Left lobe of liver (tissue), 2 donors: ENCODE measurements around the gene RNPEPL1. TPM values are rescaled to one million over a fixed set of nuclear protein-coding genes. Genes with fewer than 3 reads are reported as not detected.
A peak's percentile ranks its signal among the peaks of the same experiment; 100 is the strongest.
"Not testable (repeated sequence)": the region's sequence is repeated elsewhere in the genome, so short reads cannot be mapped to it uniquely, and the experiment has no call there.

Source experiments
- ATAC-seq: fragments of 200-7000 bp; cut with Tn5 transposase; one replicate; pipeline ENCODE4 v1.9.1; 2020; ENCODE audit warnings: mild to moderate bottlenecking, moderate library complexity
- DNase-seq: peaks from one replicate; pipeline ENCODE4 v3.0.0-alpha.2; 2020; ENCODE audit warnings: low spot score
- total RNA-seq: library from RNA; stranded (reverse); gene quantifications from one replicate; pipeline ENCODE4 v1.2.1, GENCODE V29; 2021
- donor health status: DM: no; HTN: no; CAD: no; lungs with moderate emphysema.
- donor health status: DM: no; HTN: yes; CAD: no.

RNPEPL1 gene
- total RNA-seq, 1 donor from 2014 or later: 40.6 TPM

DNA sequence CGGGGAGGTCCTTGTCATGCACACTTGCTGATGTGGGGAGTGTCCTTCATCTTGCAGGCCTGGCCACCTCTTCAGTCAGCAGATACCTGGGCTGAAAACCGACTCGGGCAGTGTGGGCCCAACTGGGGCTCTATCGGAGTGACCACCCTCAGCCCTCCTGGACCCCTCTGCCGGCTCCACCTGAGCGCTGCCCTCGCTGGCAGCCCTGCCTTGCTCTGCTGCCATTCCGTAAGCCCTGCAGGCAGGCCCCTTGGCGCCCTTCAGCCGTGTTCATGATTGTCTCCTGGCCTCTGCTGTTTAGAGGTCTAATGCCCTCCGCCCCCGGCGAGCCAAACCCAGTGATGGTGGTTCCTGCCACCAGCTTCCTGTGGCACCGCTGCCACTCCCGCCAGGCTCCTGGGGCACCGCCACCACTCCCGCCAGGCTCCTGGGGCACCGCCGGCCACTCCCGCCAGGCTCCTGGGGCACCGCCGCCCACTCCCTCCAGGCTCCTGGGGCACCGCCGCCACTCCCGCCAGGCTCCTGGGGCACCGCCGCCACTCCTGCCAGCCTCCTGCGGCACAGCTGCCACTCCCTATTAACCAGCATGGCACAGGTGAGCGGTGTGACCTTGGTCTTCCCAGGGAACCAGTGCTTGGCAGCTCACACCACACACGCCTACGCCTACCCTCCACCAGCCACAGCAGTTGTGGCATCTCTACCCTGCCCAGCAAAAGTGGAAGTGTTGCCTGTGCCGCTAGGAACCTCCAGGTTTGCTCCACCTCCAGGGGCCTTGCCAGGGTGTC is 34.2 kb downstream of the RNPEPL1 start:
- no peak for ATAC-seq
- peak; percentile 41 for DNase-seq

DNA sequence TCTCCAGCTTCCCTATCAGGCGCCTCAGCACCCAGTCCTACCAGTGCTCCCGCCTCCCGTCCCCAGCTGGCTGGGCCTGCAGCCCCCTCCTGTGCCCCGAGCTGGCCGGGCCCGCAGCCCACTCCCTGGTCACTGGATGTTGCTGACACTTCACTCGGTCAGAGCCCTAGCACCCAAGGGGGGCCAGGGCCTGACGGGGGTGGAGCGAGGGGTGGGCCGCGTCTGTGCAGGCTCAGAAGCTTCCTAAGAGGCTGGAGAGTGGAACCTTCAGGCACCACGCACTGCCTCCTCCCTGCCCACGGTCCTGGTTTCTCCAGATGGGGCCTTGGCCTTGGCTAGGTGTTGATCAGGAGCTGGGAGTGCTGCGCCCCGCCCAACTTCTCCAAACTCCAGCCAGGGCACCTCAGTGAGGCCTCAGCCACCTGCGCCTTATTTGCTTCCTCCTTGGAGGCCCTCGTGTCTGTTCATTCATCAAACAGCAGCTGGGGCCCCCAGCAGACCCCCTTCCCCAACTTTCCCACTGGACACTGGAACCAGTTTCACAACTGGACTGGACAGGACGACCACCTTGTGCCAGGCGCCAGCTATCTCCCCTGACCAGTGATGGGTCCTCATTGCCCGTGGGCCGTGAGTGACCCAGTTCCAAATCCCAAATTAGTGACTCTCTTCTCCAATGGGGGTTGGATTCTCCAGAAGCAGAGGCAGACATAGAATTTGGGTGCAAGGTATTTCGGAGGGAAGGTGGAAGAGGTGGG is 35.0 kb downstream of the RNPEPL1 start:
- ATAC-seq: no peak
- peak; percentile 41 for DNase-seq

DNA sequence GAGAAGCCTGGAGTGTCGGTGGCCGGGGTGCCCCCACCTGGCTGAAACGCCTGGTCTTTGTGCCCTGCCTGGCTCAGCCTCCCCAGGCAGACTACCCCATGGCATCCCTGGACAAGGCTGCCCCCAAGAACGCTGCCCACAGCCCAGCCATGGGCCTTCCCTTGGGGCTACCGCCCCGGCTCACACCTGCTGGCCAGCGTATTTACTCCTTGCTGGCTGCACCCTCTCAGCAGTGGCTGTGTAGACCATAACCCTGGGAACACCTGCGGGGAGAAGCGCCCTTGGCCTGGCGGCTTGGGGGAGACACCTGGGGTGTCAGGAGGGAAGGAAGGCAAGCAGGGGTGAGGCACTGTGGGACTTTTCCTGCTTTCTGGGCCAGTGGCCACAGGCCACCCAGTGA is 35.6 kb downstream of the RNPEPL1 start:
- DNase-seq (peak; percentile 46), ATAC-seq (peak; percentile 3)

DNA sequence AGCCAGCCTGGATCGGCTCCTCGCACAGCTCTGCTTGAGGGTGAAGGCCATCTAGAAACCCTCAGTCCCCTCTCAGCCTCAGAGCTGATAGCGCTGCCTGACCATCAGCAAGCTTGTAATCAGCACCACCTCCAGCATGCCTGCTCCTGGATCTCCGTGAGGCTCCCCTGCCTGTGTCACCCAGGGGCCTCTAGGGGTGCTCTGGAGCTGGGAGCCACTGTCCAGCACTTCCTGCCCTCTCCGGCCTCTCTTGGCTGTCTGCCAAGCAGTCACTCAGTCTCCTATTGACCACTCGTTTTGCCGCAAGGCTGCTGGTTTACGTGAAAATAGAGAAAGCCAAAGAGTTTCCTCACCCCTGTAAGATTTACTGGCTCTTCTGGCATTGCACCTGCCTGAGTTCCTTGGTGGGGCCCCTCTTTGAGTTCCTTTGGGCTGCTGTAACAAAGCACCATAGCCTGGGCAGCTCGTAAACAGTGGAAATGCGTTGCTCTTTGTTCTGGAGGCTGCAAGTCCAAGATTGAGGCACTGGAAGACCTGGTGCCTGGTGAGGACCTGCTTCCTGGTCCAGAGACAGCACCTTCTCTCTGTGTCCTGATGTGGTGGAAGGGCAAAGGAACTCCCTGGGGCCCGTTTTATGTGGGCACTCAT is 36.1 kb downstream of the RNPEPL1 start:
- DNase-seq: peak; percentile 91
- ATAC-seq: peak; percentile 95

DNA sequence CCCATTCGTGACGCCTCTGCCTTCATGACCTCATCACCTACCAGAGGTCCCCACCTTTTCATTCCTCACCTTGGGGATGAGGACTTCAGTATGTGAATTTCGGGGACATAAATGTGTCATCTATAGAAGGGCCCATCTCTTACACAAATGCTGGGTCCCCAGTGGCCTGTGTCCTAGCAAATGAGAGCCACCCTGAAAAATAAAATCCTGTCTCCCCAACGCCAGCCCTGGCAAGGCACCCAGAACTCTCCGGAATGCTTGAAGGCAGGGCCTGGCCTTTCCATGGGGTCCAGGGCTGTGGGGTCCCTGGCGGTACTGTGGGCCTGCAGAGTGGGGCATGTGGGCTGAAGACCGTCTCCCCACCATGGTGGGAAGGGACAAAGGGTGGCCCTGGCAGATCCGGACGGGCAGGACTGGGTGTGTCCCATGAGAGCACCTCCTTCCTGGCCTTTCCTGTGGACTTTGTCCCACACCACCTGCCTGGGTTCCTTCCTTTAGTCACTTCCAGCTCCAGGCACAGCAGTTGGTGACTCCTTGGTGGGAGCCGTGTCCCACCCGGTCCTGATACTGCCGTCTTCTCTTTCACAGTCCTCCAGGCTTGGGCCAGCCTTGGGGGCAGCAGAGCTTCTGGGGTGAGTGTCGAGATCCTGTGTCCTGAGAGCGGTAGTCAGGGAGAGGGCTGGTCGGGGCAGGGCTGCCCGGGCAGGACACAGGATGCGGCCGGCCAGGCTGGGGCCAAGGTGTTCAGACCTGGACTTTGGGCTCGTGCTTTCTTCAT is 36.8 kb downstream of the RNPEPL1 start:
- ATAC-seq: no peak
- DNase-seq: no peak

DNA sequence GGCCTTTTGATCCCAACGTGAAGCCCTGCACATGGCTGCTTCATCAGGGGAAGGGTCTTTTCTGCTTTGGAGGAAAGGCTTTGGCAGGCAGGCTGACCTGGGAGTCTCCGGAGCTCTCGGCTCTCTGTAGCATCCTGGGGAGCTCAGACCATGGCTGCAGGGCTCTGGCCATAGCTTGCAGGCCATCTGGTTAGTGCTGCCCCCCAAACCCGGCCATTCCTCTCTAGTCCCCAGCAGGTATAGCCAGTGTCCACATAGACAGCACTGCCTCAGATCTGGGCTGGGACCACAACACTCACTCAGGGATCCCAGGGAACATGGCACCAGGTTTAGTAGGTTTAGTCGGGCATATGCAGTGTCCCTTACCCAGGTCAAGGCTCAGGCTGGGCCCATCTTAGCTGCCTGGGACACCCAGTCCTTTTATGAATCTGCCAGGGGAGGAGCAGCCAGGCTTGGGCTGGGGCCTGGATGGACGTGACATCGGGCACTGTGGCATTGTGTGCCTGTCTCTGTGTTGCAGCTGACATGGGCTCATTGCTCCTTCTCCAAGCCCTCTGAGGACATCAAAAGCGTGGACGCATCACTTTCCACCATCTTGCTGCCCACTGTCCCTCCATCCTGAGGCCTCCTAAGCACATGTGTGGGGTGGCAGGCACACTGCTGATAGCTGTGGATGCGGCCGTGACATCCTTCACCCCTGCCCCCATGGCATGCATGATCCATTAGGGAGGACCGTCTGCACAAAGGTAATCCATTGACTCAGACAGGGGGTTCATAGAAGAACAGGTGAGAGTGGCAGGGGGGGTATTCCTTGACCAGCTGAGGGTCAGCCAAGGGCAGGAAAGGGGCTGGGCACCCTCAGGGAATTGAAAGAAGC is 37.8 kb downstream of the RNPEPL1 start:
- ATAC-seq (no peak), DNase-seq (no peak)

DNA sequence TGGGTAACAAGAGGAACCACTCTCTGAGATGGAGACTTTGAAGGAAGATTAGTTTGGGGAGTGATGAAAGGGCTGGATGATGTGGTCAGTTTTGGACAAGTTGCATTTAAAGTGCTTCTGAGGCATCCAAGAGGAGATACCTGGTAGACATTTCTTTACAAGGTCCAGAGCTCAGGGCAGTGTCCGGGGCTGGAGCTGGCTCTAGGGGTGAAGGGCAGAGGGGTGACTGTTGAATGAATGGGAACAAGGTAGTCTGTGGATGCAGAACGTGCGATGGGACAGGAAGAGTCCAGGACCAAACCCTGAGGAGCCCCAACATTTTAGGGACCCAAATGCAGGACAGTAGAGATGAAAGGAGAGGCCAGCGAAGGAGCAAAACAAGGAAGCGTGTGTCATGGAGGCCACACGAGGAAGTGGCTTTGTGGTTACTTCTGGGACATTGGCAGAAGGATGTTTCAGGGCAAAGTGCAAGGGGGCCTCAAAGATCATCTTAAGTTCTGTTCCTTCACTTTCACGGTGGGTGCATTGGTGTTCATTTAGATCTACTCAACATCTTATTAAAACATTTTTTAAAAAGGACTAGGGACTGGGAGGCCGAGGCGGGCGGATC is 43.4 kb downstream of the RNPEPL1 start:
- DNase-seq: no peak
- ATAC-seq: no peak

DNA sequence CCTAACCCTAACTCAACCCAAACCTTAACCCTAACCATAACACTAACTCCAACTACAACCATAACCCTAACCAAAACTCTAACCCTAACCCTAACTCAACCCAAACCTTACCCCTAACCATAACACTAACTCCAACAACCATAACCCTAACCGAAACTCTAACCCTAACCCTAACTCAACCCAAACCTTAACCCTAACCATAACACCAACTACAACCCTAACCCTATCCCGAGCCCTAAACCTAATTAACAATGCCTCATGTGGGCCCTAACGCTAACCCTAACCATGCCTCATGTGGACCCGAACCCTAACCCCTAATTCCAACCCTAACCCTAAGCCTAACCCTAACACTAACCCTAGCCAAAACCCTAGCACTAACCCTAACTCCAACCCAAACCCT is 45.5 kb downstream of the RNPEPL1 start:
- no peak for DNase-seq
- no peak for ATAC-seq

DNA sequence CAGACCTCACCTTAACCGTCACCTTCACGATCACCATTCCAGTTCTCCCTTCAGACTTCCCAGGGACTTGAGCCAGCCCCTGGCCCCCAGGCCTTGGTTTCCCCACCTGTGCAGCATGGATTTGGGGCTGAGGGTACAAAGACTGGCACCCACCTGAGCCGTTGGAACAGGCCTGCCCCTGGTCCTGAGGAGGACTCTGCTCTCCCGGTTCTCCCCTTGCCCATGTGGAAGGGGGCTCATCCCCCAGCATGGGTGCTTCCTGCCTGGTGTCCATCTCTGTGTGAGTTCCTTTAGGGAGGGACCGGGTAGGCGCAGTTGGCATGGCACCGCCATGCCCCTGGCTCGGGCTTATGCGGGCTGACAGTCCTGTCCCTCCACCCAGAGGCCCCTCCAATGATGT is 46.1 kb downstream of the RNPEPL1 start:
- ATAC-seq: no peak
- no peak for DNase-seq

DNA sequence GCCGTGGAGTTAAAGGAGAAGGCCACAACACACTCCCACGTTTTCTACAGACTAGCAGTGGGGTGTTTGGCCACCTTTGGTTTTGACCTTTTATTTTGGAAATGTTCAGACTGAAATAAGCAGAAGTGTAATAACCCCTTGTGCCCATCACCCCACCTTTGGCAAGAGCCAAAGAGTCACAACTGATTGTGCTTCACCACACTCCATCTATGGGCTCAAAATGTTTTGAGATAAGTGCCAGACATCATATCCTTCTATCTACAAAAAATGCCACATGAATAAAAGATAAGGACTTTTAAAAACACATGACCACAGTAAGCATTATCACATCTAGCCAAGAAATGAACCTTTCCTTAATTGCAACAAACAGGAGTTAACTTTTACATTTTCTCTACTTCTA is 47.1 kb downstream of the RNPEPL1 start:
- no peak for ATAC-seq
- DNase-seq: no peak

DNA sequence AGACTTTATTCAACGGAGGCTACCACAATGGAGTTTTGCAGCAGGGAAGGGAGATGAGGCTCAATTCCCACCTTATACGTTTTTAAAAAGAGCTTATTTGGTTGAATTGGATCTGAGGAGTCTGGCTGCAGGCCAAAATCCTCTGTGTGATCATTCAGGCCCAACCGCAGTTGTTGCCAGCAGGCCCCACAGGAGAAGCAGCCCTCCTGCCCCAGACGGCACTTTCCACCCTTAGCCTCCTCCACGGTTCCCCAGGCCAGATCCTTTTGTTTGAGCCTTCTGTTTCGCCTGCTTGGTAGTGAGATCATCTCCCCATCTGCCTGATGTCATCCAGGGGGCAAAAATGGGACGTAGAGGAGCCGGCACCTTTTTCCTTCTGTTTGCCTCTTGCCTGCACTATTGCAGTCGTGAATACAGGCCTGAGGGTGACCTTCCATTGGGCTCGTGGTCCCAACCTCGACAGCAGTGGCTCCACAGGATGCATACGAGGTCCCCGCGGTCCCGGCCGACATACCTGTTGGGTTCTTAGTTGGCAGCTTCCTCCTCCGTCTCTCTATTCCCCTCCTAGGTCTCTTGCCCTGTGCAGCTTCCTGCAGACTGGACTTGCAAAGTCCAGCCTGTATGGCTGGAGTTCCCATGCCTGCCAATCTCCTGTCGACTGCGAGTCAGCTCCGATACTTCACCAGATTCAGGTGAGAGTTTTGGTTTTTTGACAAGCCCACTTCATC is 47.7 kb downstream of the RNPEPL1 start:
- DNase-seq: peak; percentile 33

DNA sequence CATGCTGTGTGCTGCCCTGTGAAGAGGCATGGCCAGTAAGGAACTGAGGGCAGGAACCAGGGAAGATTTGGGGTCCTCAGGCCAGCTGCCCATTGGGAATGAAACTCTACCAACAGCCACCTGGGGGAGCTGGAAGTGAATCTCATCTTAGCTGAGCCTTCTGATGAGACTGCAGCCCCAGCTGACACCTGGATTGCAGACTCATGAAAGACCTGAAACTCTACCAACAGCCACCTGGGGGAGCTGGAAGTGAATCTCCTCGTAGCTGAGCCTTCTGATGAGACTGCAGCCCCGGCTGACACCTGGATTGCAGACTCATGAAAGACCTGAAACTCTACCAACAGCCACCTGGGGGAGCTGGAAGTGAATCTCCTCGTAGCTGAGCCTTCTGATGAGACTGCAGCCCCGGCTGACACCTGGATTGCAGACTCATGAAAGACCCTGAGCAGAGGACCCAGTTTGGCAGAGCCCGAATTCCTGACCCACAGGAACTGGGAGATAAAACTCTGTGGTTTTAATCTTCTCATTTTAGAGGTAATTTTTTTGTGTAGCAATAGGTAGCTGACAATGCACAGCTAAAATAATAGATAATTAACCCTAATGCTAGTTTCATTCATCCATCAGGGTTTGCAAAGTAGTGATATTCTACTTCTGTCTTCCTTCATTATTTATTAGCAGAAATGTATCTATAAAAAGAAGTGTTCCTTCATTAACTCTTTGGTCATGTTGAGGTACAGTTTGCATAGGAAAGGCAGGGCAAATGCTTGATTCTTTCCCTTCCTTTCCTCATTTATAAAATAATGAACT is 48.8 kb downstream of the RNPEPL1 start:
- not testable (repeated sequence) for ATAC-seq

More for the DNA sequence above, 47.7 kb downstream of the RNPEPL1 start:
- no peak for ATAC-seq

DNA sequence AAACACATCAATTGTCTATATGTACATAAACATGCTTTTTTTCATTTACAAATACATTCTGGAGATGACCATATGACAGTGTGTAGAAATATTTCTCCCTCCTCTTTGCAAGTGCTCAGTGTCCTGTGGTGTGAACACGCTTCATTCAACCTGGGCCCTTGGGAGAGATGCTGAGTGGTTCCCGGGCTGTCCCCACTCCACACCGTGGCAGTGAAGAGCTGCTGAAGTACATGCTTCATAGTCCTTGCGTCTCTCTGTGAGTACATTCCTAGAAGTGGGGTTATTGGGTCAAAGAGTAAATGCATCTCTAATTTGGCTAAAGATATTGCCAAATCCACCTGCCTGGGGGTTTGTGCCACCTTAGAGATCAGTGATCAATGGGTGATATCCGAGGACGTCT is 50.5 kb downstream of the RNPEPL1 start:
- DNase-seq (peak; percentile 12), ATAC-seq (no peak)

More for the DNA sequence above, 48.8 kb downstream of the RNPEPL1 start:
- DNase-seq: peak; percentile 14

DNA sequence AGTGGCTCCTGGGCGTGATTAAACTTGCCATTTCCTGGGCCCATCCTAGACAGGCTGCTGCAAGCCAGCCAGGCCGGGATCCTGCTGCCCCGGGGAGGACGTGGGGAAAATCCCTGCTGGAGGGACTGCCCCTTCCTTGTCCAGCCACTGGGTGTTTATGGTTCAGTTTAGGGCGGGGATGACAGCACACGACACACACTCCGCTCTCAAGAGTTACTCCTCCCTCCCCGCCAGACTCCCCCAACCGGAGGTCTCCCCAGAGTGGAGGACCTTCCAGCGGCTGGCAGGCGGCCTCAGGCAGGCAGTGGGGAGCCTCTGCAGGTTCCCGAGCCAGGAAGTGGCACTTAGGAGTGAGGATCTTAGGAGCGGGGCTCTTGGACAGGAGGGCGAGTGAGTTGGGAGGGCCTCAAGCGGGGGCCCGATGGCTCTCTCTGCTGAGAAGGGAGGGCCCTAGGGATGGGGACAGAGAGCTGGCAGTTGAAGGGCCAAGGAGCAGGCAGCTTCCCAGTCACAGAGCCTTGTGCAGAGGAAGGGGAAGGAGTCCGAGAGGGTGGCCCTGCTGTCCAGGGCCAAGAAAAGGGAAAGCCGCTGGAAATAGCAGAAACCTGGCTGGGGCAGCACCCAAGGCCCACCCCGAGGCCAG is 51.3 kb downstream of the RNPEPL1 start:
- peak; percentile 41 for DNase-seq
- ATAC-seq: no peak

DNA sequence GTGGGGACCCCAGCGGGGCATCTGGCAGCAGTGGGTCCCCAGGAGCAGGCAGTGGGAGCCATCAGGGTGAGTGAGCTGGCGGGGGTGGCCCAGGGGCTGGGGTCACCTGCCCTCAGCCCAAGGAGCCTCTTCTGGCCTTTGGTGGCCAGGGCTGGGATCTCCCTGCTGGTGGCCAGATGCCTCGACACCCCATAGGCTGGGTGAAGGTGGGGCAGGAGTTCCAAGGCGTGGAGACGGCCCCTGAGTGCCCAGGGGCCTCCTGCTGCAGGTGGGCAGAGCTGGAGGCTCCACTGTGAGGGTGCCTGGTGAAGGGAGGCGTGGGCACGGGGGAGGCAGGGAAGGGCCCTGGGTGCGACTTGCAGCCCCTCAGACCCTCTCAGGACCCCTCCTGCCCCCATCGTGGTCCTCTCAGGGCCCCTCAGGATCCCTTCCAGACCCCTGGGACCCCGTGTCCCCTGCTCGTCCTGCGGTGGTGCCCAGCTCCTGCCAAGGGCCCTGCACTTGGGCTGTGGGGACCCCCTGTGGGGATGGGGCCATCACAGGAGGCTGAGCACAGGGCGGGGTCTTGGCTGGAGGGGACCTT is 52.0 kb downstream of the RNPEPL1 start:
- no peak for ATAC-seq
- peak; percentile 41 for DNase-seq

DNA sequence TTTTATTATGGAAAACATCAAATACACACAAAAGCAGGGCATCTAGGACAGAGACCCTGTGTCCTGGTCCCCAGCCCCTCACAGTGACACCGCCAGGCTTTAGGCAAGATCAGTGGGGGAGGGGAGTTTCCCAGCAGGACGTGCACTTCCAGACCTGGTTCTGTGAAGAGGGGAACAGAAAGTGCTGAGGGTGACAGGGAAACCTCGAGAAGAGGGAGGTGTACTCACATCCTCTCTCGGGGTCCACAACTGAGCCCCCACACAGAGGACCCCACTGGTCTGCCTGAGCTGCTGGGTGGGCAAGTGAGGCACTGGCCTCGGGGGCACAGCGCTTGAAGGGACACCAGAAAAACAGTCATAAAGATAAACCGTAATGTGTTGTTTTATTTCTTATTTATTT is 52.6 kb downstream of the RNPEPL1 start:
- ATAC-seq: no peak
- peak; percentile 36 for DNase-seq

DNA sequence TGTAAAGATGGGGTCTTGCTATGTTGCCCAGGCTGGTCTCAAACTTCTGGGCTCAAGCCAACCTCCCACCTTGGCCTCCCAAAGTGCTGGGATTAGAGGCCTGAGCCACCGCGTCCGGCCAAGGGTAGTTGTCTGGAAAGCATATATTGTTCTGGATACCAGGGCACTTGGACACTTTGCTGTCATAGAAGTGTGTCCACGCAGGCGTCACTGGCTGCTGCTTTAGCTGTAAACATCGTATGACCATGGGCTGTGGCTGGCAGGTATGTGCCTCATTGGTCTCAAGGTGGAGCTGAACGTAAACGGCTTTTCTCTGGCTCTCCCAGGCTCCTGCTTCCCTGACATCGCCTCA is 53.8 kb downstream of the RNPEPL1 start:
- ATAC-seq: no peak
- no peak for DNase-seq
